ENCODE measurements around the gene UBE2H.

GRCh38 chr7:129781928-129782817 is 170.6 kb downstream of the UBE2H start:
- no peak for TF ChIP-seq CTCF (IDR thresholded peaks at IDR 0.05)
- no peak for TF ChIP-seq POLR2AphosphoS5 (IDR thresholded peaks at IDR 0.05)

All from upper lobe of left lung (tissue), 4 donors.